Neural cell (in vitro differentiated cells): ENCODE data around the gene GRPEL2.

Source experiments
- EP300 ChIP-seq: fragments of 450-650 bp; conservative IDR thresholded peaks from 2 replicates; pipeline ENCODE4 v1.6.1; 2014; ENCODE audit warnings: antibody characterized with exemption, mild to moderate bottlenecking, moderate library complexity; ENCODE audit not compliant: poor library complexity, severe bottlenecking
- EZH2 ChIP-seq: fragments of 200-600, 300-800 bp; shearing (Covaris generic), sonication (generic); IDR thresholded peaks from 2 replicates; pipeline ENCODE4 v1.6.1; 2014; ENCODE audit warnings: antibody characterized with exemption, low read length, borderline replicate concordance, mild to moderate bottlenecking; ENCODE audit not compliant: insufficient read depth, poor library complexity, severe bottlenecking
- TAF1 ChIP-seq: IDR thresholded peaks from 2 replicates; pipeline ENCODE4 v1.6.1; 2012; ENCODE audit warnings: low read depth
- TF ChIP-seq, protein P1 (sequence below): fragments of 450-650 bp; IDR thresholded peaks from 2 replicates; pipeline ENCODE4 v1.5.1; 2014; ENCODE audit warnings: antibody characterized with exemption, mild to moderate bottlenecking, moderate library complexity; ENCODE audit not compliant: poor library complexity, severe bottlenecking

DNA sequence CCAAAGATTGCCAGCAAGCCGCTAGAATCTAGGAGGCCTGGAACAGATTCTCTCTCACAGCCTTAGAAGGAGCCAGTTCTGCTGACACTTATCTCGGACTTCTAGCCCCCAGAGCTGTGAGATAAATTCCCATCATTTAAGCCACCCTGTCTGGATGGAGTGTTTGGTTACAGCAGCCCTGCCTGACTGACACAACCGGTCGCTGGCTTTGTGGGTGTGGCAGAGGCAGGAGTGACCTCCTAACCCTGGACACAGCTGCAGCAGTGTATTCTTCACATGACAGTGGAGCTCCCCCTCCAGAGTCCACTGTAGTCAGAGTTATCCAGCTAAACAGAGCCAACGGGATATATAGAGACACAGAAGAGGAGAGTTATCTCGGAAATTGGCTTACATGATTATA is 55.0 kb downstream of the GRPEL2 start:
- TF ChIP-seq, protein P1, sequence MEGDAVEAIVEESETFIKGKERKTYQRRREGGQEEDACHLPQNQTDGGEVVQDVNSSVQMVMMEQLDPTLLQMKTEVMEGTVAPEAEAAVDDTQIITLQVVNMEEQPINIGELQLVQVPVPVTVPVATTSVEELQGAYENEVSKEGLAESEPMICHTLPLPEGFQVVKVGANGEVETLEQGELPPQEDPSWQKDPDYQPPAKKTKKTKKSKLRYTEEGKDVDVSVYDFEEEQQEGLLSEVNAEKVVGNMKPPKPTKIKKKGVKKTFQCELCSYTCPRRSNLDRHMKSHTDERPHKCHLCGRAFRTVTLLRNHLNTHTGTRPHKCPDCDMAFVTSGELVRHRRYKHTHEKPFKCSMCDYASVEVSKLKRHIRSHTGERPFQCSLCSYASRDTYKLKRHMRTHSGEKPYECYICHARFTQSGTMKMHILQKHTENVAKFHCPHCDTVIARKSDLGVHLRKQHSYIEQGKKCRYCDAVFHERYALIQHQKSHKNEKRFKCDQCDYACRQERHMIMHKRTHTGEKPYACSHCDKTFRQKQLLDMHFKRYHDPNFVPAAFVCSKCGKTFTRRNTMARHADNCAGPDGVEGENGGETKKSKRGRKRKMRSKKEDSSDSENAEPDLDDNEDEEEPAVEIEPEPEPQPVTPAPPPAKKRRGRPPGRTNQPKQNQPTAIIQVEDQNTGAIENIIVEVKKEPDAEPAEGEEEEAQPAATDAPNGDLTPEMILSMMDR, result no peak
- no peak for TF ChIP-seq EZH2
- TF ChIP-seq EP300, result no peak
- no peak for TF ChIP-seq TAF1
